ENCODE results near the gene ZNF512B.

Gene ZNF512B

DNA sequence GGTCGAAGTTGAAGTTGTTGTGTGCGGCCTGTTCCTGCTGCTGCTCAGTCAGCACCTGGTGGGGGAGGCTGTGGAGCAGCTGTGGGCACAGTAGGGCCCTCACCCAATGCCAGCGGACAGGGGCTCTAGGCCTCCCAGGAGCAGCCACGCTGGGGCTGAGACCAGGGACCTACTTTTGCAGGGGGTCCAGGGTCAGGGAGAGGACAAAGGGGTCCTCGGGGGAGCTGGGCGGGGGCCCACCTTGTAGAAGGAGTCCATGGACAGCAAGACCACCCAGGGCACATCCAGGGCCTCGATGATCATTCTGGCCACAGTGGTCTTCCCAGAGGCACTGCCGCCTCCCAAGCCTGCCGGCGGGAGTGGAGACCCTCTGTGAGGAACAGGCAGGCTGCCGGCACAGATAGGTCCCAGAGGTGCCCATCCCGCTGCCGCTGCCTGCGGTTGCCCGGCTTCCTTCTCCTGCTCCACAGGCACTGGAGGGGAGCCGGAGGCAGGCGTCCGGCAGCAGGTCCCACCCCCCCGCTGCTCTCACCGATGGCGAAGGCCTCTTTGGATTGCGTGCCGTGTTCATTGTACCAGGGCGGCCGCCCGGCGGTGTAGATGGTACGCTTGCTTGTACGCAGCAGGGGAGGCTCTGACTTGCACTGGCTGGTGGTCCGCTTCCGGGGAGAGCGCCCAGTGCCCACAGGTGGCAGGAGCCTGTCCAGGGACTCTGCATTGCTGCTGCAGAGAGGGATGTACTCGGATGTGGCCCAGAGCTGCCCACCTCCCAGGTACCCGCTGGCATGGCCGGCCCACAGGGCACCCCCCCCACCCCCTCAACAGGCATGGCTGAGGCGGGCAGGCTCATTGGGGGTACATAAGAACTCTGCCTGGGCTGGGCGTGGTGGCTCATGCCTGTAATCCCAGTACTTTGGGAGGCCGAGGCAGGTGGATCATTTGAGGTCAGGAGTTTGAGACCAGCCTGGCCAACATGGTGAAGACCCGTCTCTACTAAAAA lies 23.5 kb downstream of the ZNF512B start:
- no peak for DNase-seq

GRCh38 chr20:63945031-63945658 lies 24.6 kb downstream of the ZNF512B start:
- no peak for DNase-seq

- no peak for DNase-seq
Observed at GRCh38 chr20:63944078-63944941, 25.4 kb downstream of the ZNF512B start.

GRCh38 chr20:63943808-63944077 lies 26.0 kb downstream of the ZNF512B start:
- no peak for DNase-seq

GRCh38 chr20:63942969-63943807 lies 26.5 kb downstream of the ZNF512B start:
- DNase-seq = no peak

GRCh38 chr20:63942250-63942951 lies 27.3 kb downstream of the ZNF512B start:
- no peak for DNase-seq

- no peak for DNase-seq
Observed at GRCh38 chr20:63941282-63942081, 28.2 kb downstream of the ZNF512B start.

DNA sequence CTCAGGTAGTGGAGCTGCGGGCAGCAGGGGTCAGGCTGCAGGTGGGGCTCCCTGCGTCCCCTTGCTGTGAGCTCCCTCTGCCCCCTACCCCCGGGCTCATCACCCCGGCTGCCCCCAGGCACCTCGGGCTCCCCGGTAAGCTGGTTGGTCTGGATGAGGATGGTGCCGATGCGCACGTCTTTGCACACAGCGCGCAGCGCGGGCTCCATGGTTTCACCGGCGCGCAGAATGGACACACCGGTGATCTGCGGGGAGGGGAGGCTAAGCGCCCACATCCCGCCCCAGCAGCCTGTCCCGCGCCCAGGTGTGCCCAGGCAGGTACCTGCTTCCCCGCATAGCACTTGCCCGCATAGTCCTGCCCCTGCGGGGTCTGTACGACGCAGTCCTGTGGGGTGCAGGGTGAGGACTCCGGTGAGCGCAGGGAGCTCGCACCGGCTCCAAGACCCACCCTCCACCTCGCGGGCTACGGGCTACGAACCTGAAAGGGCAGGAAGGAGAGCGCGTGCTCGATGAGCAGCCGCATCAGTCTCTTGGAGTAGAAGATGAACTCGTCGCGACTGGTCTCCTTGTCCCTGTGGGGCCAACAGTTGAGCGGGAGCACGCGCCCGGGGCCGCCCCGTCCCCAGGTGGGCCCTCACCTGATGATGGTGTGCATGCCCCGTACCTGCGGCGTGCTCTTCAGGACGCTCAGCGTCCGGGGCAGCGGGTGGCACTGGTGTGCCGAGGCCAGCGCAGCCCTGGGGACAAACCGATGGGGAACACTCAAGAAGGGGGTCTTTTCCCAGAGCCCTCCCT lies 29.1 kb downstream of the ZNF512B start:
- DNase-seq = no peak

DNA sequence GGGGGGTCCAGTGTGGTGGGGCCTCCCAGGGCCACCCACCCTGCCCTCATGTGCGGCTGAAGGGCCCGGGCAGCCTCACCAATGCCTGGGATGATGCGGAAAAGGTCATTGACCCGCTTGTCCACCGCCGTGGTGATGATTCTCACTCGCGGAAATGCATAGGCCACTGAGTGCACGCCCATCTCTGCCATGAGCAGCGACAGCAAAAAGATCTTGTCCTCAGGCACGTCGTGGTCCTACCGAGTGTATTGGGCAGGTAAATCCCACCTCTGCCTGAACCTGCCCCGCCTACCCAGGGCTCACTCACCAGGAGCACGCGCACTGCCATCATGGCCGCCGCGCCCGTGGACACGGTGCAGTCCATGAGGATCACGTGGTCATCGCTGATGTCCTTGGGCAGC lies 29.7 kb downstream of the ZNF512B start:
- no peak for DNase-seq

GRCh38 chr20:63939061-63939935 lies 30.4 kb downstream of the ZNF512B start:
- no peak for DNase-seq

DNA sequence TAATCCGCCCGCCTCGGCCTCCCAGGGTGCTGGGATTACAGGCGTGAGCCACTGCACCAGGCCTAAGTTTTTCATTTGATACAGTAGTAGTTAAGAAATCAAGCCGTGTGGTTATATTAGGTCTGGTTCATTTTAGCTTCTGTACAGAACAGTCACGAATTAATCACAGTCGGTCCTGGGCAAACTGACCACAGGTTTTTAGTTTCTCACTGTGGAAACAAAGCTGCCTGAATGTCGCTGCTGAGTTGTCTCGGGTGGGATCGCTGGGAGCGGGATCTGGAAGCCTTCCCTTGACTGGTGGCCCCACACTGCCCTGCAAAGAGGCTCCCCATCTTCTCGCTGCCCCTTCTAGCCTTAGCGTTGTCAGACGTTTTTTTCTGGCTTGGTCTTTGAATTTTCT lies 32.1 kb downstream of the ZNF512B start:
- no peak for DNase-seq

- no peak for DNase-seq
Observed at GRCh38 chr20:63935447-63935846, 34.3 kb downstream of the ZNF512B start.

DNA sequence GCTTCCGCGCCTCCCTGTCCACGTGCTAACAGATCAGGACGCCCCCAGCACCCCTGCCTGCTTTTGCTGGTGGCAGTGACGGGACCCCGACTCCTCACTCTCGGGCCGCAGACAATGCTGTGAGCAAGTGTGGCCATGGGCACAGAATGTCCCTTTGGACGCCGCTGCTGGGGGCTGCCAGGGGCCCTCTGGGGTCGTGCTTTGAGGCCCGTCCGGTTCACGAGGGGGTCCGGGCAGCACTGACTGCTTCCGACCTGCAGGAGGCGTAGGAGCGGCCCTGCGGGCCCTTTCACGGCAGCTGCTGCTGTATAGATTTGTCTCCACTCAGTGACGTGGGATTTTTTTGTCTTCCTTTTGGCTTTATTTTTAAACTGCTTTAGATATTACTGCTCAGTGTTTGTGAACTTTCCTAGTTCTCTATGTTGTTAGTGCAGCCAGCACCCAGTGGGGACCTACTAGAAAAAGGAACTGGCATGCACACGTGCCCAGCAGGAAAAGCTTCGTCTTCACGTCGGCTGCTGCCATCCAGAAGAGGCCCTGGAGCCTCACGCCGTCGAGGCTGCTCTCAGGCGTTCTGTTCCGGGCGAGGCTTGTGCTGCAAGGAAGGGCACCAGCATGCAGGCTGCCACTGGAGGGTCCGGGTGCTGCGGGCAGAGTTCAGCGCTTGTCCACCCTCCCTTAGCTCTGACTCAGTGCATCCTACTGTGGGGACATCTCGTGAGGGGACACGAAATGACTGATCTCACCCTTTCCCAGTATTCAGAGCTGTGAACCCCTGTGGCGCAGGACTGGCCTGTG lies 35.3 kb downstream of the ZNF512B start:
- DNase-seq = no peak

DNA sequence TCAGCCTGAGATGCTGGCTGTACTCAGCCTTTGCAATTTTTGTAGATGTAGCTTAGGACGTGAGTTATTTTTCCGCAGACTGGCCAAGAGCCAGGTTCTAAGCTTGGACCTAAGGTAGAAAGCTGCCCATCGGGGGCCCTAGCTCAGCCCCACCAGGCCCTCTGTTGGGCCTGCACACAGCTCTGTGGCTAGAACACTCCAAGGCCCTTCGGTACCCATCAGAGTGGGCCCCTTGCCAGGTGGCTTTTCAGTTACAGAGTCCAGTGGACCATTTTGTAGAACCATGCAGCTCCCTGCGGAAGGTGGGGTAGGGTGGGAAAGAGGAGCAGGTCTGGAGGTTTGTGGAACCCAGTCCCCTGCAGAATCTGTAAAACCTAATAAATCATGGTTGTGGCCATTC lies 36.1 kb downstream of the ZNF512B start:
- DNase-seq = no peak

GRCh38 chr20:63932606-63933160 lies 37.0 kb downstream of the ZNF512B start:
- DNase-seq = no peak

- DNase-seq = no peak
Observed at GRCh38 chr20:63931735-63932134, 38.0 kb downstream of the ZNF512B start.

- no peak for DNase-seq
Observed at GRCh38 chr20:63930971-63931553, 38.7 kb downstream of the ZNF512B start.

Data from right forelimb (tissue), 1 donor.